Liver (tissue), 9 donors: ENCODE data around the gene ZNF524. TPM values are rescaled to one million over a fixed set of nuclear protein-coding genes. Genes with fewer than 3 reads are reported as not detected.
A peak's percentile ranks its signal among the peaks of the same experiment; 100 is the strongest.

Experiments
- DNase-seq: peaks from one replicate; pipeline ENCODE4 v3.0.0-alpha.2; 2017; ENCODE audit warnings: low spot score
- H3K27ac ChIP-seq, 2 donors: one replicate each; pipeline ENCODE4 v1.7.0; 2013; ENCODE audit warnings: inconsistent platforms in 2 of 2, low read length in 2 of 2, control low read depth in 1 of 2, low read depth in 1 of 2, mild to moderate bottlenecking in 1 of 2
- H3K27me3 ChIP-seq, 4 donors: one replicate each; pipeline versions ENCODE4 v1.6.1 to v1.7.0; 2013; ENCODE audit warnings: low read length in 3 of 4, inconsistent platforms in 1 of 4, mild to moderate bottlenecking in 1 of 4, moderate library complexity in 1 of 4; ENCODE audit not compliant: control insufficient read depth in 4 of 4, insufficient read depth in 4 of 4
- H3K36me3 ChIP-seq, 4 donors: one replicate each; pipeline versions ENCODE4 v1.6.1 to v1.7.0; 2013; ENCODE audit warnings: low read length in 3 of 4, mild to moderate bottlenecking in 3 of 4, low read depth in 1 of 4, moderate library complexity in 1 of 4; ENCODE audit not compliant: control insufficient read depth in 4 of 4, insufficient read depth in 3 of 4
- H3K4me1 ChIP-seq, 4 donors: one replicate each; pipeline versions ENCODE4 v1.6.1 to v1.7.0; 2013; ENCODE audit warnings: low read length in 3 of 4, mild to moderate bottlenecking in 3 of 4, moderate library complexity in 1 of 4; ENCODE audit not compliant: control insufficient read depth in 4 of 4, insufficient read depth in 4 of 4
- H3K4me3 ChIP-seq, 3 donors: one replicate each; pipeline versions ENCODE4 v1.6.1 to v1.7.0; 2013; ENCODE audit warnings: low read length in 3 of 3, control low read depth in 1 of 3, low read depth in 1 of 3, mild to moderate bottlenecking in 1 of 3
- H3K9ac ChIP-seq, 2 donors: one replicate each; pipeline ENCODE4 v1.7.0; 2013; ENCODE audit warnings: low read length in 2 of 2, mild to moderate bottlenecking in 2 of 2, moderate library complexity in 2 of 2, control low read depth in 1 of 2, low read depth in 1 of 2
- H3K9me3 ChIP-seq, 4 donors: one replicate each; pipeline versions ENCODE4 v1.6.1 to v1.7.0; 2013; ENCODE audit warnings: low read length in 3 of 4; ENCODE audit not compliant: control insufficient read depth in 4 of 4
- CTCF ChIP-seq: fragments of 150-350 bp; IDR thresholded peaks from 2 replicates; pipeline ENCODE4 v1.5.1; 2017; ENCODE audit warnings: improper control_type of control experiment, low read depth, low read length; ENCODE audit not compliant: missing input control
- EGR1 ChIP-seq, 2 donors: IDR thresholded peaks; 2 replicates each; pipeline ENCODE4 v1.6.1; 2016 to 2018; ENCODE audit warnings: antibody characterized with exemption in 2 of 2, low read depth in 2 of 2
- FOXA1 ChIP-seq: IDR thresholded peaks from 2 replicates; pipeline ENCODE4 v1.6.1; 2016; ENCODE audit warnings: antibody characterized with exemption
- FOXA2 ChIP-seq: IDR thresholded peaks from 2 replicates; pipeline ENCODE4 v1.6.1; 2016; ENCODE audit warnings: antibody characterized with exemption
- GABPA ChIP-seq, 2 donors: IDR thresholded peaks in 1 of 2; conservative IDR thresholded peaks in 1 of 2; 2 replicates each; pipeline ENCODE4 v1.6.1; 2016; ENCODE audit warnings: antibody characterized with exemption in 2 of 2, mild to moderate bottlenecking in 1 of 2, moderate library complexity in 1 of 2
- HNF4A ChIP-seq, 2 donors: conservative IDR thresholded peaks; 2 replicates each; pipeline ENCODE4 v1.6.1; 2016; ENCODE audit warnings: antibody characterized with exemption in 2 of 2, mild to moderate bottlenecking in 2 of 2
- HNF4G ChIP-seq: IDR thresholded peaks from 2 replicates; pipeline ENCODE4 v1.6.1; 2016; ENCODE audit warnings: antibody characterized with exemption
- JUND ChIP-seq, 2 donors: IDR thresholded peaks; 2 replicates each; pipeline ENCODE4 v1.6.1; 2016; ENCODE audit warnings: antibody characterized with exemption in 2 of 2
- NR2F2 ChIP-seq: IDR thresholded peaks from 2 replicates; pipeline ENCODE4 v1.6.1; 2016; ENCODE audit warnings: antibody characterized with exemption
- RAD21 ChIP-seq, 2 donors: IDR thresholded peaks; 2 replicates each; pipeline ENCODE4 v1.6.1; 2016; ENCODE audit warnings: antibody characterized with exemption in 2 of 2, mild to moderate bottlenecking in 2 of 2
- REST ChIP-seq: IDR thresholded peaks from 2 replicates; pipeline ENCODE4 v1.6.1; 2016; ENCODE audit warnings: antibody characterized with exemption, mild to moderate bottlenecking
- RXRA ChIP-seq, 2 donors: IDR thresholded peaks; 2 replicates each; pipeline ENCODE4 v1.6.1; 2017 to 2018; ENCODE audit warnings: antibody characterized with exemption in 2 of 2, mild to moderate bottlenecking in 1 of 2
- SP1 ChIP-seq: IDR thresholded peaks from 2 replicates; pipeline ENCODE4 v1.6.1; 2018; ENCODE audit warnings: antibody characterized with exemption, mild to moderate bottlenecking
- TAF1 ChIP-seq: conservative IDR thresholded peaks from 2 replicates; pipeline ENCODE4 v1.6.1; 2016; ENCODE audit warnings: antibody characterized with exemption, mild to moderate bottlenecking
- YY1 ChIP-seq: IDR thresholded peaks from 2 replicates; pipeline ENCODE4 v1.6.1; 2016; ENCODE audit warnings: antibody characterized with exemption, mild to moderate bottlenecking
- WGBS: extraction: QIAGEN DNeasy Blood & Tissue Kit; methylation state at CpG from one replicate; pipeline ENCODE4 v1.1.7; 2013; 5-methylcytosine and 5-hydroxymethylcytosine counted together
- polyA plus RNA-seq, 2 donors: library from polyadenylated mRNA; stranded (reverse) in 1 of 2; unstranded in 1 of 2; fragments of 200-250 nt in 1 of 2; fragments of >200 nt in 1 of 2; fragmentation: Nextera tagmentation in 1 of 2; extraction: Ambion mirVana in 1 of 2; gene quantifications; one replicate each; pipeline versions ENCODE4 v1.2.1 to v1.2.3, GENCODE V29; 2013 to 2015
- total RNA-seq, 2 donors: library from RNA; depleted of rRNA; stranded (reverse); fragments of >200 nt; gene quantifications; one replicate each; pipeline ENCODE4 v1.2.3, GENCODE V29; 2014
- TF ChIP-seq, protein P1 (sequence below): IDR thresholded peaks from 2 replicates; pipeline ENCODE4 v1.6.1; 2016; ENCODE audit warnings: antibody characterized with exemption
- TF ChIP-seq, protein P2 (sequence below): IDR thresholded peaks from 2 replicates; pipeline ENCODE4 v1.6.1; 2016; ENCODE audit warnings: antibody characterized with exemption
- TF ChIP-seq, protein P3 (sequence below): IDR thresholded peaks from 2 replicates; pipeline ENCODE4 v1.6.1; 2016; ENCODE audit warnings: antibody characterized with exemption
- donor health status: healthy.
- donor health status: healthy.
- donor health status: healthy.
- donor health status: healthy.
- donor health status: healthy.

The ZNF524 gene
- total and polyA plus RNA-seq, 4 donors, result 6.7 to 12.3 (median 10.2) TPM

DNA sequence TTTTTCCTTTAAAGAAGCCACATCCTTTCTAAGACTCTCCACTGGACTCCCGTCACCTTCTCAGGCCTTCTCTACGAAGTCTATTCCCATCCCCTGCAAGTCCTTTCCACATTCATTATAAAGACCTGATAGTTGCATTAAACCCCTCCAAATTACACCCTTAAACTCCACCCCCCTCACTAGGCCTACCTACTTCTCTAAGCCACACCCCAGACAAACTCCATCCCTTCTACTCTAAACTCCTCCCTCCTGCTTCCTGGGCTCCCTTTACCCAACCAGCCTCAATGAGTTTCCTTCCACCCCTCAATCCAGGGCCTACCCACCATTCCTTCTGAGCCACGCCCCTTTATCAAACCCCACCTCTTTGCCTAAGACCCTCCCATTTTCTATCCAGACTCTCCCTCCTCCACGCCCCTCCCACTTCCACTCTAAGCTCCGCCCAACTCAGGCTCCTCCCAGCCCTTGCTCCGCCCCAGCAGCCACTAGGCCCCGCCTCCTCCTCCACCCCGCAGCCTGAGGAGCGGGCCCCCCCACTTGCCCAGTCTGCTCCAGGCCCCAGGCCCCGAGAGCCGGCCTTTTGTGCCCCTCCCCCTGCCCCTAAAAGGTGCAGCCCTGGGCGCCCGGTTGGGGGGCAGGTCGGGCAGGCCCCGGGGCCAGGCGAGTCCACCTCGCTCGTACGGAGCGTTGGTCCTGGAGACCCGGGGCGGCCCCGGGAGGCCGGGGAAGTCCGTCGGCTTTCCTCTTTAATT lies 1.2 kb upstream of the ZNF524 start (continued):
- TF ChIP-seq, protein P1, sequence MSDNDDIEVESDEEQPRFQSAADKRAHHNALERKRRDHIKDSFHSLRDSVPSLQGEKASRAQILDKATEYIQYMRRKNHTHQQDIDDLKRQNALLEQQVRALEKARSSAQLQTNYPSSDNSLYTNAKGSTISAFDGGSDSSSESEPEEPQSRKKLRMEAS, result no peak
- TF ChIP-seq FOXA1, result no peak

DNA sequence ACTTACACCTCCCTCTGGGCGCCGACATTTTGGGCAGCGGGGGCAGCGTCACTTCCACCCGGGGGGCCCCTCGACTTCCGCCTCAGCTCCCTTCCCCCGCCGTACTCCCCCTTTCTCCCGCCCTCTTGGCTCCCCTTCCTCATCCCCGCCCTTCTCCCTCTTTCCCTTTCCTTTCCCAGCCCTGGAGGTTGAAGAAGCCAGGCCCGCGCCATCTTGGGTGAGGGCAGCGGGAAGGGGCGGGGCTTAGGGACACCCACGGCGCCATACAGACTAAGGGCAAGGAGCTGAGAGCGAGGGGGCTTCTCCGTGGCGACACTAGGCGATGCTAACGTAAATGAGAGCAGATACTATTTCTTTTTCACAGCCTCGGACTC lies 633 bp upstream of the ZNF524 start, which contains the start of gene FIZ1:
Gene FIZ1 (minus strand): TSS at position 50 of the 374 bp plus-strand sequence. CDS start 1,652 bp downstream, outside the sequence.
- H3K4me3 ChIP-seq, result peak within 1 kb of the TSS; percentile 78 to 91 (median 85)
- H3K4me1 ChIP-seq, result peaks cover 1 to 12% (median 12%) of the 10 kb centered on the region in 4 donors
- no peaks in the 10 kb centered on the region for H3K27me3 ChIP-seq
- TF ChIP-seq, protein P1, result peak; percentile 77
- TF ChIP-seq HNF4G (no peak), CTCF (no peak), SP1 (peak; percentile 58), TAF1 (no peak), FOXA1 (peak; percentile 3), GABPA (IDR thresholded peaks at IDR 0.05 in 1 of 2, conservative IDR thresholded peaks at IDR 0.05 in 1 of 2) (peak; percentile 84 to 93), RAD21 (IDR thresholded peaks at IDR 0.05) (peak in 1 of 2 donors; percentile 16), EGR1 (IDR thresholded peaks at IDR 0.05; ENCODE audit: low read depth in 2 of 2) (peak; percentile 60 to 84), NR2F2 (peak; percentile 55), YY1 (peak; percentile 100), REST (no peak), HNF4A (conservative IDR thresholded peaks at IDR 0.05) (peak in 1 of 2 donors; percentile 14), JUND (IDR thresholded peaks at IDR 0.05) (peak in 1 of 2 donors; percentile 7), FOXA2 (no peak), RXRA (IDR thresholded peaks at IDR 0.05) (peak; percentile 38 to 51)
- TF ChIP-seq, protein P2, sequence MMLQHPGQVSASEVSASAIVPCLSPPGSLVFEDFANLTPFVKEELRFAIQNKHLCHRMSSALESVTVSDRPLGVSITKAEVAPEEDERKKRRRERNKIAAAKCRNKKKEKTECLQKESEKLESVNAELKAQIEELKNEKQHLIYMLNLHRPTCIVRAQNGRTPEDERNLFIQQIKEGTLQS, result no peak
- TF ChIP-seq, protein P3, sequence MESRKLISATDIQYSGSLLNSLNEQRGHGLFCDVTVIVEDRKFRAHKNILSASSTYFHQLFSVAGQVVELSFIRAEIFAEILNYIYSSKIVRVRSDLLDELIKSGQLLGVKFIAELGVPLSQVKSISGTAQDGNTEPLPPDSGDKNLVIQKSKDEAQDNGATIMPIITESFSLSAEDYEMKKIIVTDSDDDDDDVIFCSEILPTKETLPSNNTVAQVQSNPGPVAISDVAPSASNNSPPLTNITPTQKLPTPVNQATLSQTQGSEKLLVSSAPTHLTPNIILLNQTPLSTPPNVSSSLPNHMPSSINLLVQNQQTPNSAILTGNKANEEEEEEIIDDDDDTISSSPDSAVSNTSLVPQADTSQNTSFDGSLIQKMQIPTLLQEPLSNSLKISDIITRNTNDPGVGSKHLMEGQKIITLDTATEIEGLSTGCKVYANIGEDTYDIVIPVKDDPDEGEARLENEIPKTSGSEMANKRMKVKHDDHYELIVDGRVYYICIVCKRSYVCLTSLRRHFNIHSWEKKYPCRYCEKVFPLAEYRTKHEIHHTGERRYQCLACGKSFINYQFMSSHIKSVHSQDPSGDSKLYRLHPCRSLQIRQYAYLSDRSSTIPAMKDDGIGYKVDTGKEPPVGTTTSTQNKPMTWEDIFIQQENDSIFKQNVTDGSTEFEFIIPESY, result peak; percentile 72
- DNase-seq, result peak; percentile 97
- WGBS, result under 1% methylated on average over 23 of the region's 23 CpGs
- no peaks in the 10 kb centered on the region for H3K9me3 ChIP-seq
- H3K27ac ChIP-seq, result peak within 1 kb of the TSS; percentile 92 to 96
- H3K36me3 ChIP-seq, result peaks cover 0 to 18% (median 8%) of the 10 kb centered on the region in 4 donors
- H3K9ac ChIP-seq, result peak within 1 kb of the TSS; percentile 87 to 89
